Tibial nerve (tissue), 3 donors: ENCODE results near the gene NCK2.

Experiments
- CTCF ChIP-seq, 5 experiments: fragments of 200-600 bp in 3 of 5; fragments of 450-650 bp in 2 of 5; sonication (generic) in 3 of 5; IDR thresholded peaks; one replicate each; pipeline ENCODE4 v1.5.1; 2016 to 2019; ENCODE audit warnings: antibody characterized with exemption in 5 of 5, mild to moderate bottlenecking in 3 of 5, moderate library complexity in 2 of 5
- POLR2A ChIP-seq, 2 donors: fragments of 450-650 bp; IDR thresholded peaks; one replicate each; pipeline ENCODE4 v1.6.1; 2017; ENCODE audit warnings: antibody characterized with exemption in 2 of 2, mild to moderate bottlenecking in 2 of 2, moderate library complexity in 2 of 2

- TF ChIP-seq CTCF (IDR thresholded peaks at IDR 0.05): no peak
- TF ChIP-seq POLR2A (IDR thresholded peaks at IDR 0.05): no peak
Observed at GRCh38 chr2:105802587-105802986, 57.9 kb downstream of the NCK2 start.
